Measurements from ENCODE around the gene GPR42.

- TF ChIP-seq, protein P1, sequence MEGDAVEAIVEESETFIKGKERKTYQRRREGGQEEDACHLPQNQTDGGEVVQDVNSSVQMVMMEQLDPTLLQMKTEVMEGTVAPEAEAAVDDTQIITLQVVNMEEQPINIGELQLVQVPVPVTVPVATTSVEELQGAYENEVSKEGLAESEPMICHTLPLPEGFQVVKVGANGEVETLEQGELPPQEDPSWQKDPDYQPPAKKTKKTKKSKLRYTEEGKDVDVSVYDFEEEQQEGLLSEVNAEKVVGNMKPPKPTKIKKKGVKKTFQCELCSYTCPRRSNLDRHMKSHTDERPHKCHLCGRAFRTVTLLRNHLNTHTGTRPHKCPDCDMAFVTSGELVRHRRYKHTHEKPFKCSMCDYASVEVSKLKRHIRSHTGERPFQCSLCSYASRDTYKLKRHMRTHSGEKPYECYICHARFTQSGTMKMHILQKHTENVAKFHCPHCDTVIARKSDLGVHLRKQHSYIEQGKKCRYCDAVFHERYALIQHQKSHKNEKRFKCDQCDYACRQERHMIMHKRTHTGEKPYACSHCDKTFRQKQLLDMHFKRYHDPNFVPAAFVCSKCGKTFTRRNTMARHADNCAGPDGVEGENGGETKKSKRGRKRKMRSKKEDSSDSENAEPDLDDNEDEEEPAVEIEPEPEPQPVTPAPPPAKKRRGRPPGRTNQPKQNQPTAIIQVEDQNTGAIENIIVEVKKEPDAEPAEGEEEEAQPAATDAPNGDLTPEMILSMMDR (IDR thresholded peaks at IDR 0.05), result no peak
- no peak for TF ChIP-seq ZFX (IDR thresholded peaks at IDR 0.05; ENCODE audit: borderline replicate concordance)
These were observed 22.2 kb downstream of the GPR42 start for GRCh38 chr19:35392742-35393715.
